Effector CD8-positive, alpha-beta T cell (primary cell): ENCODE measurements around the gene GCN1.
"Not testable (repeated sequence)": the region's sequence is repeated elsewhere in the genome, so short reads cannot be mapped to it uniquely, and the experiment has no call there.

Experiments used
- DNase-seq: peaks from one replicate; lab custom pipeline; 2025; lab: John Stamatoyannopoulos, UW

Gene GCN1

GRCh38 chr12:120215766-120216735, 21.5 kb upstream of the GCN1 start:
- DNase-seq = no peak

GRCh38 chr12:120215357-120215735, 20.8 kb upstream of the GCN1 start:
- no peak for DNase-seq

GRCh38 chr12:120214626-120215356, 20.3 kb upstream of the GCN1 start:
- DNase-seq = no peak

- no peak for DNase-seq
These were observed 19.2 kb upstream of the GCN1 start for GRCh38 chr12:120213758-120214157.

- not testable (repeated sequence) for DNase-seq
These were observed 18.7 kb upstream of the GCN1 start for GRCh38 chr12:120213182-120213581.

- no peak for DNase-seq
These were observed 17.8 kb upstream of the GCN1 start for GRCh38 chr12:120212301-120212700.

GRCh38 chr12:120211904-120212283, 17.4 kb upstream of the GCN1 start:
- no peak for DNase-seq

GRCh38 chr12:120211243-120211903, 16.9 kb upstream of the GCN1 start:
- no peak for DNase-seq

- DNase-seq = no peak
These were observed 15.3 kb upstream of the GCN1 start for GRCh38 chr12:120209851-120210250.

- DNase-seq = no peak
These were observed 12.7 kb upstream of the GCN1 start for GRCh38 chr12:120207227-120207626.

- DNase-seq = not testable (repeated sequence)
These were observed 12.3 kb upstream of the GCN1 start for GRCh38 chr12:120206781-120207180.

- DNase-seq = no peak
These were observed 11.7 kb upstream of the GCN1 start for GRCh38 chr12:120206228-120206627.

- no peak for DNase-seq
These were observed 9.7 kb upstream of the GCN1 start for GRCh38 chr12:120204171-120204570.

GRCh38 chr12:120200364-120200800, 5.9 kb upstream of the GCN1 start:
- no peak for DNase-seq

- no peak for DNase-seq
These were observed 5.2 kb upstream of the GCN1 start for GRCh38 chr12:120199595-120200306.

GRCh38 chr12:120199025-120199424, 4.5 kb upstream of the GCN1 start:
- DNase-seq = no peak

- DNase-seq = no peak
These were observed 3.0 kb upstream of the GCN1 start for GRCh38 chr12:120197542-120197887.

- not testable (repeated sequence) for DNase-seq
These were observed 2.5 kb upstream of the GCN1 start for GRCh38 chr12:120196817-120197541.

- DNase-seq = no peak
These were observed 1.8 kb upstream of the GCN1 start for GRCh38 chr12:120196363-120196762.

- DNase-seq = no peak
These were observed 335 bp downstream of the GCN1 start for GRCh38 chr12:120194226-120194533.

- DNase-seq = not testable (repeated sequence)
These were observed 1.2 kb downstream of the GCN1 start for GRCh38 chr12:120193286-120193685.
